GM12875 (cell line): ENCODE results near the gene CSNK2A1.
"Not testable (repeated sequence)": the region's sequence is repeated elsewhere in the genome, so short reads cannot be mapped to it uniquely, and the experiment has no call there.

ENCODE experiments used
- H3K4me3 ChIP-seq: one replicate; pipeline ENCODE4 v1.5.1; 2011; ENCODE audit warnings: low read depth, low read length, control low read depth
- TF ChIP-seq, protein P1 (sequence below): IDR thresholded peaks from 2 replicates; pipeline ENCODE4 v1.5.1; 2011; ENCODE audit warnings: low read depth, mild to moderate bottlenecking, control low read depth, inconsistent platforms, low read length, moderate library complexity, borderline replicate concordance; ENCODE audit not compliant: insufficient read depth

The CSNK2A1 gene

DNA sequence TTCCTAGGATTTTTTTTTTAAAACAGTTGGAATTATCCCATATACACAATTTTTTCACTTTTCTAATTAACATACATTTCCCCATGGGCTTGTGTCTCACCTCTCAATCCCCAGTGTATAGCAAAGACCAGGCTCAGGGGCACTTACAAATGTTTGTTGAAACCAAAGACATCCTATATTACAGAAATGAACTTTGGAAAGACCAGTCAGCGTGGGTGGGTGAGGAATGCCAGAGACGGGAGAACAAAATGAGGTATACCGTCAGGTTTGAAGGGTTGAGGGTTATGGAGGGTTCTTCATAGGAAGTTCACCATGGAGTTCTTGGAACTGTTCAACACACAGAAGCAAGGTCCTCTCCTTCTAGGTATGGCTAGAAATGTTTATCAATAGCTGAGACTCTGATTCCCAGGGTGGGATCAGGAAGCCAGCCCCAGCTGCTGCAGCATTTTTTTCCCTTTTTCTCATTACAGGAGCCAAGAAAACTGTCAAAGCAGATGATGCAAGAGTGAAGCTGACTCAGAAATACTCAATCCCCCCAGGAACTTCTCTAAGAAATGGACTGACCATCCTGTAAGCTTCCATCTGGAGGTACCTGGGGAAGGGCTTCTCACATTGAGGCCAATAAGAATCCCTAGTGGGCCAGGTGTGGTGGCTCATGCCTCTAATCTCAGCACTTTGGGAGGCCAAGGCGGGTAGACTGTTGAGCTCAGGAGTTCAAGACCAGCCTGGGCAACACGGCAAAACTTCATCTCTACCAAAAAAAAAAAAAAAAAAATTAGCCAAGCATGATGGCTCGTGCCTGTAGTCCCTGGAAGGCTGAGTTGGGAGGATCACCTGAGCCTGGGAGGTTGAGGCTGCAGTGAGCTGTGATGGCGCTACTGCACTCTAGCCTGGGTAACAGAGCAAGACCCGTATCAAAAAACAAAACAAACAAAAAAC lies 65.3 kb downstream of the CSNK2A1 start:
- no peak overlapping the region for H3K4me3 ChIP-seq
- TF ChIP-seq, protein P1, sequence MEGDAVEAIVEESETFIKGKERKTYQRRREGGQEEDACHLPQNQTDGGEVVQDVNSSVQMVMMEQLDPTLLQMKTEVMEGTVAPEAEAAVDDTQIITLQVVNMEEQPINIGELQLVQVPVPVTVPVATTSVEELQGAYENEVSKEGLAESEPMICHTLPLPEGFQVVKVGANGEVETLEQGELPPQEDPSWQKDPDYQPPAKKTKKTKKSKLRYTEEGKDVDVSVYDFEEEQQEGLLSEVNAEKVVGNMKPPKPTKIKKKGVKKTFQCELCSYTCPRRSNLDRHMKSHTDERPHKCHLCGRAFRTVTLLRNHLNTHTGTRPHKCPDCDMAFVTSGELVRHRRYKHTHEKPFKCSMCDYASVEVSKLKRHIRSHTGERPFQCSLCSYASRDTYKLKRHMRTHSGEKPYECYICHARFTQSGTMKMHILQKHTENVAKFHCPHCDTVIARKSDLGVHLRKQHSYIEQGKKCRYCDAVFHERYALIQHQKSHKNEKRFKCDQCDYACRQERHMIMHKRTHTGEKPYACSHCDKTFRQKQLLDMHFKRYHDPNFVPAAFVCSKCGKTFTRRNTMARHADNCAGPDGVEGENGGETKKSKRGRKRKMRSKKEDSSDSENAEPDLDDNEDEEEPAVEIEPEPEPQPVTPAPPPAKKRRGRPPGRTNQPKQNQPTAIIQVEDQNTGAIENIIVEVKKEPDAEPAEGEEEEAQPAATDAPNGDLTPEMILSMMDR = no peak

- H3K4me3 ChIP-seq = not testable (repeated sequence)
These were observed 66.9 kb downstream of the CSNK2A1 start for GRCh38 chr20:476561-477249.

GRCh38 chr20:475463-476357 lies 67.9 kb downstream of the CSNK2A1 start:
- TF ChIP-seq, protein P1 = no peak
- no peak overlapping the region for H3K4me3 ChIP-seq

DNA sequence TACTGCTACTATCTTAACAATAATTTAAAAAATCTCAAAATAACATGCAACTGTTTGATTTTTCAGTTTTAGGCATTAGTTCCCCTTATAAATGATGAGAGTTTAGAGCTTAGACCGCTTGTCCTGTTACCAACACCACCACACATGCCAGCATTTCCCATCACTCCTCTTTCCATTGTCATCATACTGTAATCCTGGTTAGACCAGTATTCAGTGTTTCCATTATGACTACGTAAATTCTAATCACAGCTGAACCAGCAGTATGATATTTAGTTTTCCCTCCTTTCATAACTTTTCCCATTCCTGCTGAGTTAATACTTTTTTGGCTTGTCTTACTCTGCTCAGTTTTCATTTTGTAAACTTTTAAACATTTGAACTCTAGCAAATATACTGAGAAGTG lies 69.0 kb downstream of the CSNK2A1 start:
- TF ChIP-seq, protein P1 = no peak
- no peak overlapping the region for H3K4me3 ChIP-seq

DNA sequence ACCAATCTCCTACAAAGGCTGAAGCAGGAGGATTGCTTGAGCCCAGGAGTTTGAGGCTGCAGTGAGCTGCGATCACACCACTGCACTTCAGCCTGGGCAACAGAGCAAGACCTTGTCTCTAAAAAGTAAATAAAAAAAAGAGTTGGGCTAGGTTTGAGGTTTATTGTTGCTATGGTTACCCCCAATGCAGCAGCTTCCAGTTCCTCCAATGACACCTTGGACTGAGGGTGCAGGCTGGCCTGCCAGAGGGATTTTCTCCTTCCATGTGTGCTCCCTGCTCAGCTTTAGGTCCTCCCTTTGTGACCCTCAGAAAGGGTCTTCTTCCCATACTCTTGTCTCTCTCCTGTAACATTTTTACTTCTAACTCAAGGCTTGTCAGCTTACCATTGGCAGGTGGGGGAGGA lies 70.7 kb downstream of the CSNK2A1 start:
- no peak overlapping the region for H3K4me3 ChIP-seq
- TF ChIP-seq, protein P1 = no peak

- no peak overlapping the region for H3K4me3 ChIP-seq
- TF ChIP-seq, protein P1 = no peak
These were observed 71.3 kb downstream of the CSNK2A1 start for GRCh38 chr20:472137-472846.
